Fibroblast of lung (primary cell): ENCODE measurements around the gene C8B. TPM values are rescaled to one million over a fixed set of nuclear protein-coding genes. Genes with fewer than 3 reads are reported as not detected.

Experiments
- DNase-seq, 2 donors: peaks; one replicate each; pipeline versions ENCODE4 v3.0.0 to v3.0.0-alpha.2; 2010; ENCODE audit warnings: low read depth in 2 of 2
- H2AFZ ChIP-seq: 2 replicates; pipeline ENCODE4 v1.5.1; 2012; ENCODE audit warnings: low read length, control low read depth, inconsistent platforms
- H3K27ac ChIP-seq: 2 replicates; pipeline ENCODE4 v1.5.1; 2011; ENCODE audit warnings: low read length, control low read depth; ENCODE audit not compliant: insufficient read depth
- H3K27me3 ChIP-seq: 2 replicates; pipeline ENCODE4 v1.5.1; 2011; ENCODE audit warnings: mild to moderate bottlenecking, low read length; ENCODE audit not compliant: control insufficient read depth, insufficient read depth
- H3K36me3 ChIP-seq: 2 replicates; pipeline ENCODE4 v1.5.1; 2011; ENCODE audit warnings: low read length; ENCODE audit not compliant: control insufficient read depth, insufficient read depth
- H3K4me1 ChIP-seq: 2 replicates; pipeline ENCODE4 v1.5.1; 2011; ENCODE audit warnings: low read length; ENCODE audit not compliant: control insufficient read depth, insufficient read depth; ENCODE audit errors: extremely low read depth
- H3K4me2 ChIP-seq: 2 replicates; pipeline ENCODE4 v1.5.1; 2011; ENCODE audit warnings: low read length, control low read depth; ENCODE audit not compliant: insufficient read depth; ENCODE audit errors: extremely low read depth
- H3K4me3 ChIP-seq, 4 experiments: fragments of 200-600 bp in 1 of 4; sonication (generic) in 1 of 4; replicated peaks in 1 of 4; 2 replicates each; pipeline ENCODE4 v1.5.1; 2011 to 2016; ENCODE audit warnings: low read length in 4 of 4, low read depth in 3 of 4, mild to moderate bottlenecking in 3 of 4, control low read depth in 2 of 4, inconsistent platforms in 1 of 4, mixed read lengths in 1 of 4; ENCODE audit not compliant: insufficient read depth in 1 of 4; ENCODE audit errors: control extremely low read depth in 1 of 4
- H3K79me2 ChIP-seq: 2 replicates; pipeline ENCODE4 v1.5.1; 2012; ENCODE audit warnings: mild to moderate bottlenecking, low read length, inconsistent platforms; ENCODE audit not compliant: control insufficient read depth, insufficient read depth
- H3K9ac ChIP-seq: 2 replicates; pipeline ENCODE4 v1.5.1; 2011; ENCODE audit warnings: mild to moderate bottlenecking, low read length, control low read depth; ENCODE audit not compliant: insufficient read depth
- H3K9me3 ChIP-seq: 2 replicates; pipeline ENCODE4 v1.5.1; 2012; ENCODE audit warnings: low read depth, low read length; ENCODE audit not compliant: control insufficient read depth, insufficient read depth
- H4K20me1 ChIP-seq: 2 replicates; pipeline ENCODE4 v1.5.1; 2011; ENCODE audit warnings: low read length; ENCODE audit not compliant: control insufficient read depth, insufficient read depth; ENCODE audit errors: extremely low read depth
- EZH2 ChIP-seq: IDR thresholded peaks from 2 replicates; pipeline ENCODE4 v1.5.1; 2012; ENCODE audit warnings: low read length, control low read depth, mild to moderate bottlenecking; ENCODE audit errors: missing control alignments
- polyA plus RNA-seq, 2 donors: library from polyadenylated mRNA; depleted of rRNA in 1 of 2; stranded (reverse) in 1 of 2; unstranded in 1 of 2; fragments of >200 nt; gene quantifications; 2 replicates each; pipeline ENCODE4 v1.2.1, GENCODE V29; 2011 to 2012; ENCODE audit warnings: missing spikeins in 1 of 2
- total RNA-seq: library from RNA; depleted of rRNA; stranded (reverse); fragments of >200 nt; gene quantifications from 2 replicates; pipeline ENCODE4 v1.2.1, GENCODE V29; 2014
- TF ChIP-seq, protein P1 (sequence below), 2 donors: IDR thresholded peaks in 1 of 2; conservative IDR thresholded peaks in 1 of 2; 1 replicate in 1 of 2; 2 replicates in 1 of 2; pipeline ENCODE4 v1.5.1; 2011 to 2012; ENCODE audit warnings: low read length in 2 of 2, control low read depth in 1 of 2, inconsistent platforms in 1 of 2, low read depth in 1 of 2, mild to moderate bottlenecking in 1 of 2

C8B gene
- total and polyA plus RNA-seq, 2 donors (not counting 1 experiment from before 2014, with no cell fraction given): not detected

DNA sequence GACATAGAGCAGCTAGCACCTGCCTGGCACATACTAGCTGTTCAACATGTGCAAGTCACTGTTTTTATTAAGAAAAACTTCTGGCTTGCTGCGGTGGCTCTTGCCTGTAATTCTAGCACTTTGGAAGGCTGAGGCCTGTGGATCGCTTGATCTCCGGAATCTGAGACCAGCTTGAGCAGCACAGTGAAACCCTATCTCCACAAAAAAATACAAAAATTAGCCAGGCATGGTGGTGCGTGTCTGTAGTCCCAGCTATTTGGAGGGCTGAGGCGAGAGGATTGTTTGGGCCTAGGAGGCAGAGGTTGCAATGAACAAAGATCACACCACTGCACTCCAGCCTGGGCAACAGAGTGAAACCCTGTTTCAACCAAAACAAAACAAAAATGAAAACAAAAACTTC lies 27.7 kb upstream of the C8B start:
- no peaks in the 10 kb centered on the region for H3K79me2 ChIP-seq
- DNase-seq: no peak

DNA sequence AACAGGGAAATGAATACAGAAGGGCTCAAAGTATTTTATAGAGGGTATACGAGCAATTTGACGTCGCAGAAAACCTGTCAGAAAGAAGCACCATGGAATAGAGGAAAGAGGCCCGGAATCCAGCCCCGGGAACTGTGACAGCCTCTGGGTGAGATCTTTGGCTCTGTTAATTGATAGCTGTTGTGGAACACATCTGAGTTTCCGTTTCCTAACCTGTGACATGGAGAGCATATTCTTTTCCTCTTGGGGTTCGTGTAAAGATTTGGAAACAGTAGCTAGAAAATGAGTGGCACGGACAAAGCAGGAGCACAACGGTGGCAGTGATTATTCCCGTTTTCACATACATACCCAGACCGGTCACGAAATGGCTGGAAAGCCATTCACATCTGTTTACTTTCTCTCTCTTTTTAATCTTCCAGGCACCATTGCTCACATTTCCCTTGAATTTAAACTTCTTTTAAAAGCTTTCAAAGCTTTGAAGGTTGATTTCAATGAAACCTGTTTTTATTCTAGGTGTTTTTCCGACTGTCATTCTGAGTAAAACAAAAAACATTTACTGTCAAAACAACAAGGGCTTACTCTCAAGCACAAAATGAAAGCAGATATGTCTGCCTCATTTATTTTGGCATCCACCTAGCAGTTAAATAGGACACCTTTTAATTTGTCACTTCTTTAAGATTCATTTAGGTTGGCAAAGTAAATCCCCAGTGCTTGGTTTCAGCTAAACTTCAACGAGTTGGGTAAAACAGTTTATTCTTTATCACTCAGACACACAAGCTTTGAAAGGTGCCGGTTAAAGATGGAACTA lies 26.7 kb upstream of the C8B start:
- no peaks in the 10 kb centered on the region for H3K79me2 ChIP-seq
- H3K36me3 ChIP-seq: no peaks in the 10 kb centered on the region
- no peak overlapping the region for H3K9ac ChIP-seq
- H3K27me3 ChIP-seq: no peaks in the 10 kb centered on the region
- no peak overlapping the region for H3K4me2 ChIP-seq
- no peak overlapping the region for H3K27ac ChIP-seq
- no peaks in the 10 kb centered on the region for H3K9me3 ChIP-seq
- no peaks in the 10 kb centered on the region for H4K20me1 ChIP-seq
- no peak for DNase-seq
- TF ChIP-seq EZH2: no peak
- TF ChIP-seq, protein P1, sequence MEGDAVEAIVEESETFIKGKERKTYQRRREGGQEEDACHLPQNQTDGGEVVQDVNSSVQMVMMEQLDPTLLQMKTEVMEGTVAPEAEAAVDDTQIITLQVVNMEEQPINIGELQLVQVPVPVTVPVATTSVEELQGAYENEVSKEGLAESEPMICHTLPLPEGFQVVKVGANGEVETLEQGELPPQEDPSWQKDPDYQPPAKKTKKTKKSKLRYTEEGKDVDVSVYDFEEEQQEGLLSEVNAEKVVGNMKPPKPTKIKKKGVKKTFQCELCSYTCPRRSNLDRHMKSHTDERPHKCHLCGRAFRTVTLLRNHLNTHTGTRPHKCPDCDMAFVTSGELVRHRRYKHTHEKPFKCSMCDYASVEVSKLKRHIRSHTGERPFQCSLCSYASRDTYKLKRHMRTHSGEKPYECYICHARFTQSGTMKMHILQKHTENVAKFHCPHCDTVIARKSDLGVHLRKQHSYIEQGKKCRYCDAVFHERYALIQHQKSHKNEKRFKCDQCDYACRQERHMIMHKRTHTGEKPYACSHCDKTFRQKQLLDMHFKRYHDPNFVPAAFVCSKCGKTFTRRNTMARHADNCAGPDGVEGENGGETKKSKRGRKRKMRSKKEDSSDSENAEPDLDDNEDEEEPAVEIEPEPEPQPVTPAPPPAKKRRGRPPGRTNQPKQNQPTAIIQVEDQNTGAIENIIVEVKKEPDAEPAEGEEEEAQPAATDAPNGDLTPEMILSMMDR (conservative IDR thresholded peaks at IDR 0.05 in 1 of 2, IDR thresholded peaks at IDR 0.05 in 1 of 2; ENCODE audit: low read depth in 1 of 2, low read length in 2 of 2): no peak
- H3K4me1 ChIP-seq: no peaks in the 10 kb centered on the region
- H3K4me3 ChIP-seq: no peak overlapping the region
- H2AFZ ChIP-seq: no peak overlapping the region

More for the DNA sequence above, 27.7 kb upstream of the C8B start:
- Histone ChIP-seq H3K4me3 (no peak overlapping the region), H3K27ac (no peak overlapping the region), H3K4me2 (no peak overlapping the region), H4K20me1 (no peaks in the 10 kb centered on the region), H3K27me3 (no peaks in the 10 kb centered on the region), H3K4me1 (no peaks in the 10 kb centered on the region), H2AFZ (no peak overlapping the region), H3K36me3 (no peaks in the 10 kb centered on the region), H3K9ac (no peak overlapping the region), H3K9me3 (no peaks in the 10 kb centered on the region)
- TF ChIP-seq, protein P1 (conservative IDR thresholded peaks at IDR 0.05 in 1 of 2, IDR thresholded peaks at IDR 0.05 in 1 of 2; ENCODE audit: low read depth in 1 of 2, low read length in 2 of 2): no peak
- TF ChIP-seq EZH2: no peak

DNA sequence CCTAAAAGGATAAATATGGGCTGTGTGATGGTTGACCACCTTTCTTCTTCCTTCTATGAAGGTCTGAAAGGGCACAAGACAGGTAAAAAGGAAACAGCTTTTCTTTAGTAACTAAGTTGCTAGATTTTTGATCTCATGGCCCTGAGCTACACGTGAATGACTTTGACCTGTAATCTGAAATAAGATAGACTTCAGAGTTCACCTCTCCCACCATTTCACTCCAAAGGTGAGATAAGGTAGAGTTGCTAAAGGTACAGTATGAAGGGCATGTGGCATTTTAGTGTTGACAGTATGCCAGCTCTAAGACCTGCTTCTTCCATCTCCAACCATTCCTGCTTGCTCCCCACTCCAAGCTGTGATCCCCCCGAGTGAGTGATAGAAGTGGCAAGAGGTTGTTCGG lies 25.8 kb upstream of the C8B start:
- no peak overlapping the region for H2AFZ ChIP-seq
- no peak overlapping the region for H3K27ac ChIP-seq
- TF ChIP-seq EZH2: no peak
- TF ChIP-seq, protein P1 (conservative IDR thresholded peaks at IDR 0.05 in 1 of 2, IDR thresholded peaks at IDR 0.05 in 1 of 2; ENCODE audit: low read depth in 1 of 2, low read length in 2 of 2): no peak

More for the DNA sequence above, 25.8 kb upstream of the C8B start:
- no peaks in the 10 kb centered on the region for H3K27me3 ChIP-seq
- H3K79me2 ChIP-seq: no peaks in the 10 kb centered on the region
- H3K4me2 ChIP-seq: no peak overlapping the region
- H3K9me3 ChIP-seq: no peaks in the 10 kb centered on the region
- H3K4me3 ChIP-seq: no peak overlapping the region
- no peaks in the 10 kb centered on the region for H3K36me3 ChIP-seq
- no peak overlapping the region for H3K9ac ChIP-seq
- DNase-seq: no peak
- no peaks in the 10 kb centered on the region for H3K4me1 ChIP-seq
- H4K20me1 ChIP-seq: no peaks in the 10 kb centered on the region
